GM19043 (cell line): Measurements from ENCODE around the gene LTF.
"Not testable (repeated sequence)": the region's sequence is repeated elsewhere in the genome, so short reads cannot be mapped to it uniquely, and the experiment has no call there.

Source experiments
- ATAC-seq: cut with Tn5 transposase; IDR thresholded peaks from one replicate; pipeline ENCODE4 v1.9.1; 2021; ENCODE audit warnings: low read depth; ENCODE audit not compliant: unreplicated experiment

The LTF gene

DNA sequence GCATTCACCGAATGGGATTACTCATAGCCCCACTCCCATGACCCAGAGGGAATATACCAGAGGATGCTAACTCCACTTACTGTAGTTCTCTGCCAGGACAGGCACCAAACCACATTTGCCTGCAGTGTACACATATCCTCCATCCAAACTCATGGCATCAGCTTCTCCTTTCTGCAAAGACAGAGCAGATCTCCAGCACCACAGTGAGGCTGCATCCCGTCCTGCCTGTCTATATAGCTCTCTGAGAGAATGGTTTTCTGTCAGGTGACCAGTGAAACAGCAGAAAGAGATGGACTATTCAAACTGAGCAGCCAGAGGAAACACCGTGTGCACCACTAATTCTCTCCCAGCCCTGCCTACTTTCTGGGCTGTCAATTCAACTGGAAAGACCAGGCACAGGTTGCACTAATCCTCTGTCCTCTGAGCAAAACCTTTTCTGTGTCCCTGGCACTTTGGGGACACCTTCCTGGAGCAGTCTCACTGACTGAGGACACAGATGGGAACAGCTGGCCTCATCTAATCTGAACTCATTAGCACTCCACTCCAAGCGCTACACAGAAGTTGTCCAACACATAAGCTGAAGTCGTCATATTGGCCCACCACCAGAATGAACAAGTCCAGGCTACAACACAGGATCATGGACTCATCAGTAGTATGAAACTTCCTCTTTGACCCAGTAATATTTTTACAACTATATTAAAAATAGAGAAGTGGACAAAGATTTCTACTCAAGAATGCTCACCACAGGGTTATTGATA lies 17.3 kb downstream of the LTF start:
- ATAC-seq: no peak

- ATAC-seq: no peak
Observed at GRCh38 chr3:46442576-46443530, 21.9 kb downstream of the LTF start.

DNA sequence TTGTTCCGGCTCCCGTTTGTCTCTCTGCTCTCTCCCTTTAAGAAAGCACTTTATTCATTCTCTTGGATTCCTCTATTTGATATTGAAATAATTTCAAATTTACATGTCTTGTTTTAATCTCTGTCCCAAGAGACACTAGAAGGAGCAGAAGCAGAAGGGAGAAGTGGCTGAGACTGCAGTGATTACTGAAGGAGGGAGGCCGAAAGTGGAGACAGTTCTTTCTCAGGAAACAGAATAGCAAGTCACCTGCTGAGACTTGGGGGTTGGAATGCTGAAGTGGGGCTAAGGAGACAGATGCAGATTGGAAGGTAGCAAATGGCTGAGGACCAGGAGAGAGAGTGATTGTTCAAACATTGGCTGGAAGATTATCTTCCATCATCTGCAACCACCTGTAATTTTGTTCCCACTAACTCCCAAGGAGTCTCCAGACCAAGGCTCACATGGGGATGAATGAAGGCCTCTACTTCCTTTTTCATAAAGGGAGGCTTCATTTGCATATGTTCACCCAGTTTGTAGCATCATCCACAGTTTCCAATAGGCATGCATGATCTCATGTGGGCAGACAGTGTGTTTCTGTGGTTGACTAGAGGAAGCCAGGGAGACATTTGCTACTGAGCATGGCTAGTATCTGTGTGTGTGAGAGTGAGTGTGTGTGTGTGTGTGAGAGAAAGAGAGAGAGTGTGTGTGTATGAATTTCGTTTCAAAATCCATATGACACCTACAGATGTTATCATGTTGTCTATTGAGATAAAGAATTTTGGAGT lies 24.0 kb downstream of the LTF start:
- no peak for ATAC-seq

- ATAC-seq: no peak
Observed at GRCh38 chr3:46438831-46439230, 25.9 kb downstream of the LTF start.

- ATAC-seq: no peak
Observed at GRCh38 chr3:46435081-46435726, 29.5 kb downstream of the LTF start.

DNA sequence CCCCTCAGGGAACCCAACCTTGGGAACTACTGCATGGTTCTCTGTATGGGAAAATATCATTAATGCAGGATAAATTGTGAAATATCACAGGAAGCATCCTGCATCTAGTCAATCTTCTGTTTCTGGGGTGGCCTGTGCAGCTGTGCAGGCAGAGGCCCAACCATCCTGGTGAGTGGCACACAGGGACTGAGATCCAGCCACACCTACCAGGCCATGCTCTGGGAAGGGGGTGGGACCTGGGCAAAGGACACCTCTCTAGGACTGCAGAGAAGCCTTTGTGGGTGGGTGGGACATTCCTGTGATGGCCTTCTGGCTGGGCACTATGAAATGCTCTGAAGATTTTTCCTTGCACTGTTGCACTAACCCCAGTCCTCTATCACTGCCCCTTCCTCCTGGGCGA lies 30.9 kb downstream of the LTF start:
- no peak for ATAC-seq

- ATAC-seq: not testable (repeated sequence)
Observed at GRCh38 chr3:46433118-46433517, 31.6 kb downstream of the LTF start.

GRCh38 chr3:46431905-46432304 lies 32.8 kb downstream of the LTF start:
- ATAC-seq: not testable (repeated sequence)

DNA sequence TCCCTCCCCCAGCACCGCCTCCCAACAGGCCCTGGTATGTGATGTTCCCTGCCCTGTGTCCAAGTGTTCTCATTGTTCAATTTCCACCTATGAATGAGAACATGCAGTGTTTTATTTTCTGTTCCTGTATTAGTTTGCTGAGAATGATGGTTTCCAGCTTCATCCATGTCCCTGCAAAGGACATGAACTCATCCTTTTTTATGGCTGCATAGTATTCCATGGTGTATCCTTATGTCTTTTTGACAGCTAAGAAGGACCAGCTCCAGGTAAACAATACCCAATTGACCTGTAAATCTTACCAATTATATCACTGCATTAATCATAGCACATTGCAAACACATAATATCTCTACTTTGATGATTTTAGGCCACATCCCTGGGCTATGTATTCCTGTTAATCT lies 33.8 kb downstream of the LTF start:
- not testable (repeated sequence) for ATAC-seq

- ATAC-seq: no peak
Observed at GRCh38 chr3:46429671-46430070, 35.0 kb downstream of the LTF start.

DNA sequence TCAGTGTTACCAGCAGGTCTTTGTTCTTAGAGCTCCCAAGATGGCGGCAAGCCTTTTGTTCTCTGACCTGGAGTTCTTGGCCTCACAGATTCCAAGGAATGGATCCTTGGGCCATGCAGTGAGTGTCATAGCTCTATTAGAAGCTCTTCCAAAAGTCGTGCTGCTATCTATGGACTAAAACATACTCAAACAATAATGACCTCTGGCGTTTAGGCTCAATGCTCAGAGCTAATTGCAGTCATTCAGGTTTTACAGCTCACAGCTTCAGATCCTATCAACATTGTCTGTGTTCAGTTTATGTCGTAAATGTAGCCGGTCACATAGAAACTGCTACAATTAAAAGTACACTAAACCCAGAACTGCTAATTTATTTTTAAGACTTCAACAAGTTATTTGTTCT lies 35.5 kb downstream of the LTF start:
- no peak for ATAC-seq

GRCh38 chr3:46427916-46428833 lies 36.5 kb downstream of the LTF start:
- ATAC-seq: no peak

- not testable (repeated sequence) for ATAC-seq
Observed at GRCh38 chr3:46427404-46427803, 37.3 kb downstream of the LTF start.

DNA sequence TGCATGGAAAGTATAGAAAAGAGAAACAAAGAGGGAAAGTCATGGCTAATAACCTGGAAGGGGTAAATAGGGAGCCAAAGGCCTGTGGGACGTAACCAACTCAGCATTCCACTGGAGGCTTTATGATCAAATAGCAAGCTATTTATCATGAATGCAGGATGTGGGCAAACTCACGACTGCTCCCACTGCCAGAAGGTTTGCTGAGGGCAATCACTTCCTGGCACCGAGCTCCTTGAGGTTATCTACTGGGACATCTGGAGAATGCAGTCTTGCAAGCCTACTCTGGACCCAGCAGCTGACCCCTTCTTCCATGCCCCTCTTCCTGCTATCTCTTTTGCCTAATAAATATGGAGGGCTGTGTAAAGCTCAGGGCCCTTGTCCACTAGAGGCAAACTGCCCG lies 38.2 kb downstream of the LTF start:
- not testable (repeated sequence) for ATAC-seq

DNA sequence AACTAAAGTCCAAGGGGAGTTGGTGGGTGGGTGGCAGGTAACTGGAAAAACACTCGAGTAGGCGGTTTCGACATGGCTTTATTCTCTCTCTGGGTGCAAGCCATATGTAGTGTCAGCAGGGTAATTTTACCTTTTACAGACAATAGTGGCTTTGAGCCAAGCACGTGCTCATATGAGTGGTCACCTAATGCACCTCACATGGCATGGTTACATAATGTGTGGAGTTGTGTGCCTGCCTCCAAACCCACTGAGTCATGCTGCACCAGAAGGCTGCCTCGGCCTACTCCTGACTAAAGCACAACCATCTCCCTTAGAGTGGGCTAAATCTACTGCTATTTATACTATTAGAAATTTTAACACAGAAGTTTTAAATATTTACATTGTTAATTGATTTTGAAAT lies 41.1 kb downstream of the LTF start:
- ATAC-seq: no peak

DNA sequence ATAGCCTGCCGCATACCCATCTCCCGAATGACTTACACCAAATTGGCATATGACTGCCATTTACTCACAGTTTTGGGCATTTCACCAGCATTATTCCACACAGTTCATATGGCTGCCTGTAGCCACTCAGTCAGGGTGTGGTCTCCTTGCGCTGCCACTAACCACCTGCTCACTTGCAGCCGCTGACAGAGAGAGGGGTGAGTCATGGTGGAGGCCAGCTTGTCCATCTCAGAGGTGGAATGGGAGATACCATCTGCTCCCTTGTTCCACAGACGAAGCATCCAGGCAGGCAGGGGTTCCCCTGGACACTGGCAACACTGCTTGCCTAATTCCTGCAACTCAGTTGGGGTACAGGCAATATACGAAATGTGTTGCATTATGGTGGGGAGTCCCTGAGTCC lies 42.1 kb downstream of the LTF start:
- no peak for ATAC-seq

DNA sequence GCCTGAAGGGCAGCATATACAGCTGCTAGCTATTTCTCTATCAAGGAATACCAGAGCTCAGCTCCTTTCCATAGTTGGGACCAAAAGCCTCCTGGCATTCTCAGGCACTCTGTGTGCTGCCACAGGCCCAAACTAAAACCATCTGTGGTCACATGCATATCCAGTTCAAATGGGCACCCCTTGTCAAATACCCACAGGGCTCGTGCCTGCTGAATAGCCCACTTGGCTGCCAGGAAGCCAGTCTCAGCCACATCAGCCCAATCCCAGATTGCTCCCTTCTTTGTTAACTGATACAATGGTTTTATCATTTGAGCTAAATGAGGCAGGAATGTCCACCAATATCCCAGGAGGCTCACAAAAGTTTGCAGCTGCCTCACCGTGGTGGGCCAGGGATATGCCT lies 43.8 kb downstream of the LTF start:
- ATAC-seq: no peak

DNA sequence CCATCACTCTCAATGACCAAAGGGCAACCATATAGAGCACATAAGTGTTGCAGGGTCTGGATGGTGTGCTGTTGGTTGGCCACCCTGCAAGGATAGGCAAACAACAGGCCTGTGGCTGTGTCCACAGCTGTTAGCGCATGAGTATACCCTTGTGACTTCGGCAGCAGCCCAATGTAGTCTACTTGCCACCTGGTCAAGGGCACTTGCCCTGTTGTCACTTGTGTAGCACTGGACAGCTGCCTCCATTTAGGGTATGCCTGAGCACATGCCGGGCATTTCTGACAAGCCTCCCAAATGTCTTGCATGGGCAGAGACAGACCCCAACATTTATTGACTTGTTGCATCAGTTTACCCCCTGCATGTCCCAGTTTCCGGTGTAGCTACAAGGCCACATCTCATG lies 44.9 kb downstream of the LTF start:
- ATAC-seq: no peak

DNA sequence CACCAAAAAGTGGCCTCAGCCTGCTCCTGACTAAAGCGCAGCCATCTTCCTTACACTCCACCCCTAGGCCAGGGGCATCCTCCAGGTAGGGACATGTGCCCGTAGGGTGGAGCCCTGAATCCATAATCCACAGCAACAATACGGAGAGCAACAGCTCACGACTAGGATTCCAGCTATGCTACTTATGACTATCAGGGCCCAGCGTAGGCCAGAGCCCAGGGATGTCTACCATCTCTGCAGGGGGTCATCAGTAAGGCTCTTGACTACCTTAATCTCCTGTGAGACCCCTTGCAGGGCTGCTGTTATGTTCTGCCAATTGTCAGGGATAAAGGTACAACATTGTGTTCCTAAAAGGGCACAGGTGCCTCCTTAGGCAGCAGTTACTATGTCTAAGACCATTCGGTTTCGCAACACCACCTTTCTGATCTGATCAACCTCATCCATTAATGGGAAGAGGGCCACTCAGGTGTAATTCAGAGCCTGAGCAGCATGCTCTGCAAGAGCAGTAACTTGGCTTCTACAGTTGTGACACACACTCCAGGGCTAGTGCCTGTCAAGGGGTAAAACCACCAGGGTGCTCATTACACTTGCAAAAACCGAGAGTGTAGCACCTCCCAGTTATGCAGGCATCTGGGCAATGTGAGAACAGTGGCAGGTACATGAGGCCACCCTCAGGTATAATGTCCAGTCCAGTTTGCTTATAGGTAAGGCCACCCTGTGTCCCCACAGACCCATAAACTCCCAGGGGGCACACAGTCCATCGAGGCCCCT lies 46.7 kb downstream of the LTF start:
- ATAC-seq: no peak
